Activated CD4-positive, alpha-beta T cell treated with anti-CD3 and anti-CD28 coated beads, Interleukin-2, amount 50 U/mL, for 1 hour (primary cell): ENCODE data around the gene CENPH.
"Not testable (repeated sequence)": the region's sequence is repeated elsewhere in the genome, so short reads cannot be mapped to it uniquely, and the experiment has no call there.

Experiments
- DNase-seq: peaks from one replicate; pipeline ENCODE4 v3.0.0-alpha.2; 2020

The CENPH gene

DNA sequence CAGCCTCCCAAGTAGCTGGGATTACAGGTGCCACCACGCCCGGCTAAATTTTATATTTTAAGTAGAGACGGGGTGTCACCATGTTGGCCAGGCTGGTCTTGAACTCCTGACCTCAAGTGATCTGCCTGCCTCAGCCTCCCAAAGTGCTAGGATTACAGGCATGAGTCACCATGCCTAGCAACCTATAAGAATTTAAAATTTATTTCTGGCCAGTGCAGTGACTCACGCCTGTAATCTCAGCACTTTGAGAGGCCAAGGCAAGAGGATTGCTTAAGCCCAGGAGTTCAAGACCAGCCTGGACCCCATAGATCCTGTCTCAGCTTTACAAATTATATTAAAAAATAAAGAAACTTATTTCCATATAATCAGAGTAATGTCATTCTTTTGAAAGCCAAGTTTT lies 66.6 kb downstream of the CENPH start:
- DNase-seq = not testable (repeated sequence)

DNA sequence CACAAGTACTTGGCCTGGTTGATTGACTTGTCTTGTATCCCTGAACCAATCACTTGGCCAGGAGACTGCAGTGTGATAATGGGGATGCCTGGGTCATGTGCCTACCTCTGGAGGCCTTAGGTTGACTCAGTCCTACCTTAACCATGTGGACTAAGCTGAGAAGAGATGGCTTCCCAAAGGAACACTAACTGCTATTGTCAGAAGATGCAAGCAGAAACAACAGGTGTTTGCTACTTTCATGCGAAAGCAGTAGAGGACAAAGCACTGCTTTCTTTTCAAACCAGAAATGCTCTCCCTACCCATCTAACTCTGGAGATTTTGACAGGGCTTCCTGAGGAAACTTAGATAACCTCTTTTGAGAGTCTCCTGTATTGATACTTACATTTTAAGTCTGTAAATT lies 68.2 kb downstream of the CENPH start:
- no peak for DNase-seq
